GM12878 (cell line): Measurements from ENCODE around the gene BIRC7. TPM values are rescaled to one million over a fixed set of nuclear protein-coding genes. Genes with fewer than 3 reads are reported as not detected.

Source experiments
- CUX1 ChIP-seq: IDR thresholded peaks from 2 replicates; pipeline ENCODE4 v1.6.1; 2012; ENCODE audit warnings: improper control_type of control experiment, low read depth, low read length; ENCODE audit not compliant: insufficient replicate concordance
- DPF2 ChIP-seq: fragments of 450-650 bp; IDR thresholded peaks from 2 replicates; pipeline ENCODE4 v1.6.1; 2017; ENCODE audit warnings: mild to moderate bottlenecking
- FOS ChIP-seq: IDR thresholded peaks from 3 replicates; pipeline ENCODE4 v1.6.1; 2011; ENCODE audit warnings: borderline replicate concordance; ENCODE audit not compliant: insufficient read length; ENCODE audit errors: extremely low read depth
- KAT2A ChIP-seq: conservative IDR thresholded peaks from 2 replicates; pipeline ENCODE4 v1.6.1; 2011; ENCODE audit warnings: low read depth, low read length; ENCODE audit not compliant: control insufficient read depth
- KLF5 ChIP-seq: fragments of 450-650 bp; IDR thresholded peaks from 2 replicates; pipeline ENCODE4 v1.6.1; 2014; ENCODE audit warnings: mild to moderate bottlenecking; ENCODE audit not compliant: partially characterized antibody
- NR2C2 ChIP-seq: IDR thresholded peaks from 2 replicates; pipeline ENCODE4 v1.6.1; 2011; ENCODE audit warnings: borderline replicate concordance, low read depth; ENCODE audit not compliant: control insufficient read depth, insufficient read length
- PAX5 ChIP-seq: IDR thresholded peaks from 2 replicates; pipeline ENCODE4 v1.6.1; 2011; ENCODE audit warnings: low read depth, low read length, borderline replicate concordance
- POLR2A ChIP-seq: IDR thresholded peaks from 2 replicates; pipeline ENCODE4 v1.6.1; 2011; ENCODE audit warnings: low read depth, mild to moderate bottlenecking, low read length
- POLR2AphosphoS5 ChIP-seq: IDR thresholded peaks from 2 replicates; pipeline ENCODE4 v1.6.1; 2011; ENCODE audit warnings: mild to moderate bottlenecking, low read length, inconsistent platforms
- SMAD5 ChIP-seq: IDR thresholded peaks from 2 replicates; pipeline ENCODE4 v1.6.1; 2016; ENCODE audit warnings: antibody characterized with exemption, low read depth
- SREBF1 ChIP-seq: IDR thresholded peaks from 2 replicates; pipeline ENCODE4 v1.6.1; 2012; ENCODE audit warnings: mild to moderate bottlenecking, low read length
- WRNIP1 ChIP-seq: IDR thresholded peaks from 2 replicates; pipeline ENCODE4 v1.6.1; 2011; ENCODE audit warnings: low read depth, low read length, improper control_type of control experiment, borderline replicate concordance
- YBX1 ChIP-seq: fragments of 450-650 bp; IDR thresholded peaks from 2 replicates; pipeline ENCODE4 v1.6.1; 2016; ENCODE audit warnings: antibody characterized with exemption
- ZNF217 ChIP-seq: fragments of 450-650 bp; IDR thresholded peaks from 2 replicates; pipeline ENCODE4 v1.6.1; 2017; ENCODE audit warnings: antibody characterized with exemption, mild to moderate bottlenecking
- polyA plus RNA-seq, 11 experiments: library from polyadenylated mRNA; depleted of rRNA in 4 of 11; unstranded in 6 of 11; stranded (reverse) in 5 of 11; fragments of >200 nt; fragmentation: Nextera tagmentation in 4 of 11; fragmentation: Illumina TruSeq in 1 of 11; extraction: Ambion mirVana in 4 of 11; extraction: Trizol in 1 of 11; gene quantifications; 1 replicate in 1 of 11; 2 replicates in 10 of 11; pipeline versions ENCODE4 v1.2.1 to v1.2.3, GENCODE V29; 2011 to 2016; ENCODE audit warnings: inconsistent platforms in 2 of 11, missing spikeins in 2 of 11, low read depth in 1 of 11
- total RNA-seq, 4 experiments: library from RNA; depleted of rRNA in 3 of 4; stranded (reverse); fragments of >200 nt in 3 of 4; fragmentation: Illumina TruSeq in 1 of 4; extraction: Trizol in 1 of 4; gene quantifications; 2 replicates each; pipeline versions ENCODE4 v1.2.1 to v1.2.3, GENCODE V29; 2013 to 2021
- TF ChIP-seq, protein P1 (sequence below): fragments of 450-650 bp; conservative IDR thresholded peaks from 2 replicates; pipeline ENCODE4 v1.6.1; 2017; ENCODE audit warnings: mild to moderate bottlenecking, moderate library complexity
- TF ChIP-seq, protein P2 (sequence below): IDR thresholded peaks from 2 replicates; pipeline ENCODE4 v1.6.1; 2012; ENCODE audit warnings: mild to moderate bottlenecking, low read depth, low read length
- TF ChIP-seq, protein P3 (sequence below): fragments of 450-650 bp; IDR thresholded peaks from 2 replicates; pipeline ENCODE4 v1.6.1; 2017; ENCODE audit warnings: mild to moderate bottlenecking

Gene BIRC7
- total and polyA plus RNA-seq, 10 of the 15 experiments (the other 5 are each of a cell fraction or from before 2014, with no cell fraction given) = 0.31 TPM; not detected in 9

GRCh38 chr20:63272105-63273058 is 36.7 kb downstream of the BIRC7 start, which contains the start of gene ARFGAP1 (continued):
- TF ChIP-seq, protein P1, sequence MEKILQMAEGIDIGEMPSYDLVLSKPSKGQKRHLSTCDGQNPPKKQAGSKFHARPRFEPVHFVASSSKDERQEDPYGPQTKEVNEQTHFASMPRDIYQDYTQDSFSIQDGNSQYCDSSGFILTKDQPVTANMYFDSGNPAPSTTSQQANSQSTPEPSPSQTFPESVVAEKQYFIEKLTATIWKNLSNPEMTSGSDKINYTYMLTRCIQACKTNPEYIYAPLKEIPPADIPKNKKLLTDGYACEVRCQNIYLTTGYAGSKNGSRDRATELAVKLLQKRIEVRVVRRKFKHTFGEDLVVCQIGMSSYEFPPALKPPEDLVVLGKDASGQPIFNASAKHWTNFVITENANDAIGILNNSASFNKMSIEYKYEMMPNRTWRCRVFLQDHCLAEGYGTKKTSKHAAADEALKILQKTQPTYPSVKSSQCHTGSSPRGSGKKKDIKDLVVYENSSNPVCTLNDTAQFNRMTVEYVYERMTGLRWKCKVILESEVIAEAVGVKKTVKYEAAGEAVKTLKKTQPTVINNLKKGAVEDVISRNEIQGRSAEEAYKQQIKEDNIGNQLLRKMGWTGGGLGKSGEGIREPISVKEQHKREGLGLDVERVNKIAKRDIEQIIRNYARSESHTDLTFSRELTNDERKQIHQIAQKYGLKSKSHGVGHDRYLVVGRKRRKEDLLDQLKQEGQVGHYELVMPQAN = peak; percentile 76; the same call in 1 of the 2 replicates
- no peak for TF ChIP-seq WRNIP1
- TF ChIP-seq POLR2A = peak; percentile 92
- TF ChIP-seq, protein P2, sequence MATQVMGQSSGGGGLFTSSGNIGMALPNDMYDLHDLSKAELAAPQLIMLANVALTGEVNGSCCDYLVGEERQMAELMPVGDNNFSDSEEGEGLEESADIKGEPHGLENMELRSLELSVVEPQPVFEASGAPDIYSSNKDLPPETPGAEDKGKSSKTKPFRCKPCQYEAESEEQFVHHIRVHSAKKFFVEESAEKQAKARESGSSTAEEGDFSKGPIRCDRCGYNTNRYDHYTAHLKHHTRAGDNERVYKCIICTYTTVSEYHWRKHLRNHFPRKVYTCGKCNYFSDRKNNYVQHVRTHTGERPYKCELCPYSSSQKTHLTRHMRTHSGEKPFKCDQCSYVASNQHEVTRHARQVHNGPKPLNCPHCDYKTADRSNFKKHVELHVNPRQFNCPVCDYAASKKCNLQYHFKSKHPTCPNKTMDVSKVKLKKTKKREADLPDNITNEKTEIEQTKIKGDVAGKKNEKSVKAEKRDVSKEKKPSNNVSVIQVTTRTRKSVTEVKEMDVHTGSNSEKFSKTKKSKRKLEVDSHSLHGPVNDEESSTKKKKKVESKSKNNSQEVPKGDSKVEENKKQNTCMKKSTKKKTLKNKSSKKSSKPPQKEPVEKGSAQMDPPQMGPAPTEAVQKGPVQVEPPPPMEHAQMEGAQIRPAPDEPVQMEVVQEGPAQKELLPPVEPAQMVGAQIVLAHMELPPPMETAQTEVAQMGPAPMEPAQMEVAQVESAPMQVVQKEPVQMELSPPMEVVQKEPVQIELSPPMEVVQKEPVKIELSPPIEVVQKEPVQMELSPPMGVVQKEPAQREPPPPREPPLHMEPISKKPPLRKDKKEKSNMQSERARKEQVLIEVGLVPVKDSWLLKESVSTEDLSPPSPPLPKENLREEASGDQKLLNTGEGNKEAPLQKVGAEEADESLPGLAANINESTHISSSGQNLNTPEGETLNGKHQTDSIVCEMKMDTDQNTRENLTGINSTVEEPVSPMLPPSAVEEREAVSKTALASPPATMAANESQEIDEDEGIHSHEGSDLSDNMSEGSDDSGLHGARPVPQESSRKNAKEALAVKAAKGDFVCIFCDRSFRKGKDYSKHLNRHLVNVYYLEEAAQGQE = no peak
- peak; percentile 62 for TF ChIP-seq DPF2
- TF ChIP-seq KAT2A = no peak
- TF ChIP-seq SREBF1 = no peak
- TF ChIP-seq ZNF217 = 0 out of 2 replicates have a peak, but pooled peaks have one; percentile 42
- peak; percentile 77; the same call in 1 of the 2 replicates for TF ChIP-seq POLR2AphosphoS5
- no peak for TF ChIP-seq YBX1
- TF ChIP-seq NR2C2 = no peak
- TF ChIP-seq SMAD5 = no peak
- peak; percentile 75 for TF ChIP-seq KLF5
- TF ChIP-seq PAX5 = peak; percentile 54; the same call in 1 of the 2 replicates
- TF ChIP-seq FOS = no peak
- TF ChIP-seq, protein P3, sequence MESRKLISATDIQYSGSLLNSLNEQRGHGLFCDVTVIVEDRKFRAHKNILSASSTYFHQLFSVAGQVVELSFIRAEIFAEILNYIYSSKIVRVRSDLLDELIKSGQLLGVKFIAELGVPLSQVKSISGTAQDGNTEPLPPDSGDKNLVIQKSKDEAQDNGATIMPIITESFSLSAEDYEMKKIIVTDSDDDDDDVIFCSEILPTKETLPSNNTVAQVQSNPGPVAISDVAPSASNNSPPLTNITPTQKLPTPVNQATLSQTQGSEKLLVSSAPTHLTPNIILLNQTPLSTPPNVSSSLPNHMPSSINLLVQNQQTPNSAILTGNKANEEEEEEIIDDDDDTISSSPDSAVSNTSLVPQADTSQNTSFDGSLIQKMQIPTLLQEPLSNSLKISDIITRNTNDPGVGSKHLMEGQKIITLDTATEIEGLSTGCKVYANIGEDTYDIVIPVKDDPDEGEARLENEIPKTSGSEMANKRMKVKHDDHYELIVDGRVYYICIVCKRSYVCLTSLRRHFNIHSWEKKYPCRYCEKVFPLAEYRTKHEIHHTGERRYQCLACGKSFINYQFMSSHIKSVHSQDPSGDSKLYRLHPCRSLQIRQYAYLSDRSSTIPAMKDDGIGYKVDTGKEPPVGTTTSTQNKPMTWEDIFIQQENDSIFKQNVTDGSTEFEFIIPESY = no peak
- no peak for TF ChIP-seq CUX1
